ENCODE results near the gene AMACR.

Gene AMACR

GRCh38 chr5:34045996-34046395 lies 38.1 kb upstream of the AMACR start:
- 0 out of 2 replicates have a peak, but pooled peaks cover 4% of the 10 kb centered on the region for H3K4me1 ChIP-seq (ENCODE audit: control insufficient read depth, insufficient read depth, low read length)

GRCh38 chr5:34045023-34045422 lies 37.2 kb upstream of the AMACR start:
- Histone ChIP-seq H3K36me3 (ENCODE audit: control insufficient read depth, insufficient read depth, low read length) (no peaks in the 10 kb centered on the region), H3K27ac (ENCODE audit: low read depth, low read length) (no peak overlapping the region), H3K27me3 (ENCODE audit: control insufficient read depth, insufficient read depth, low read length) (no peaks in the 10 kb centered on the region), H3K9ac (ENCODE audit: low read depth, low read length) (no peak overlapping the region), H3K9me3 (ENCODE audit: control insufficient read depth, insufficient read depth, low read length) (no peaks in the 10 kb centered on the region), H3K4me1 (ENCODE audit: control insufficient read depth, insufficient read depth, low read length) (0 out of 2 replicates have a peak, but pooled peaks cover 4% of the 10 kb centered on the region), H3K4me3 (ENCODE audit: low read depth, low read length) (no peak overlapping the region)

More at GRCh38 chr5:34045996-34046395, 38.1 kb upstream of the AMACR start:
- no peaks in the 10 kb centered on the region for H3K27me3 ChIP-seq (ENCODE audit: control insufficient read depth, insufficient read depth, low read length)
- H3K9me3 ChIP-seq (ENCODE audit: control insufficient read depth, insufficient read depth, low read length): no peaks in the 10 kb centered on the region
- no peak overlapping the region for H3K9ac ChIP-seq (ENCODE audit: low read depth, low read length)
- no peak overlapping the region for H3K27ac ChIP-seq (ENCODE audit: low read depth, low read length)
- no peak overlapping the region for H3K4me3 ChIP-seq (ENCODE audit: low read depth, low read length)
- H3K36me3 ChIP-seq (ENCODE audit: control insufficient read depth, insufficient read depth, low read length): no peaks in the 10 kb centered on the region

- Histone ChIP-seq H3K9me3 (ENCODE audit: control insufficient read depth, insufficient read depth, low read length) (no peaks in the 10 kb centered on the region), H3K4me1 (ENCODE audit: control insufficient read depth, insufficient read depth, low read length) (peaks cover 9% of the 10 kb centered on the region; the same call in 1 of the 2 replicates), H3K9ac (ENCODE audit: low read depth, low read length) (no peak within 1 kb of the TSS), H3K27me3 (ENCODE audit: control insufficient read depth, insufficient read depth, low read length) (no peaks in the 10 kb centered on the region), H3K4me3 (ENCODE audit: low read depth, low read length) (no peak within 1 kb of the TSS), H3K36me3 (ENCODE audit: control insufficient read depth, insufficient read depth, low read length) (no peaks in the 10 kb centered on the region), H3K27ac (ENCODE audit: low read depth, low read length) (no peak within 1 kb of the TSS)
Measured at GRCh38 chr5:34043099-34043876, 35.4 kb upstream of the AMACR start, which contains the start of gene C1QTNF3. Gene C1QTNF3 (minus strand): TSS chr5:34043213. CDS start chr5:34043125, 88 bp downstream.

- Histone ChIP-seq H3K36me3 (ENCODE audit: control insufficient read depth, insufficient read depth, low read length) (no peaks in the 10 kb centered on the region), H3K9me3 (ENCODE audit: control insufficient read depth, insufficient read depth, low read length) (no peaks in the 10 kb centered on the region), H3K4me1 (ENCODE audit: control insufficient read depth, insufficient read depth, low read length) (peaks cover 13% of the 10 kb centered on the region; the same call in 1 of the 2 replicates), H3K4me3 (ENCODE audit: low read depth, low read length) (no peak overlapping the region), H3K9ac (ENCODE audit: low read depth, low read length) (no peak overlapping the region), H3K27ac (ENCODE audit: low read depth, low read length) (no peak overlapping the region), H3K27me3 (ENCODE audit: control insufficient read depth, insufficient read depth, low read length) (no peaks in the 10 kb centered on the region)
Measured at GRCh38 chr5:34042321-34042720, 34.5 kb upstream of the AMACR start.

GRCh38 chr5:34041247-34041972 lies 33.6 kb upstream of the AMACR start:
- H3K9ac ChIP-seq (ENCODE audit: low read depth, low read length): no peak overlapping the region
- no peak overlapping the region for H3K27ac ChIP-seq (ENCODE audit: low read depth, low read length)
- no peaks in the 10 kb centered on the region for H3K27me3 ChIP-seq (ENCODE audit: control insufficient read depth, insufficient read depth, low read length)
- no peaks in the 10 kb centered on the region for H3K9me3 ChIP-seq (ENCODE audit: control insufficient read depth, insufficient read depth, low read length)
- H3K4me3 ChIP-seq (ENCODE audit: low read depth, low read length): no peak overlapping the region
- H3K4me1 ChIP-seq (ENCODE audit: control insufficient read depth, insufficient read depth, low read length): peaks cover 10% of the 10 kb centered on the region; the same call in 1 of the 2 replicates
- H3K36me3 ChIP-seq (ENCODE audit: control insufficient read depth, insufficient read depth, low read length): no peaks in the 10 kb centered on the region

GRCh38 chr5:34040472-34040871 lies 32.6 kb upstream of the AMACR start:
- Histone ChIP-seq H3K9me3 (ENCODE audit: control insufficient read depth, insufficient read depth, low read length) (no peaks in the 10 kb centered on the region), H3K4me1 (ENCODE audit: control insufficient read depth, insufficient read depth, low read length) (peaks cover 10% of the 10 kb centered on the region; the same call in 1 of the 2 replicates), H3K9ac (ENCODE audit: low read depth, low read length) (no peak overlapping the region), H3K36me3 (ENCODE audit: control insufficient read depth, insufficient read depth, low read length) (no peaks in the 10 kb centered on the region), H3K27me3 (ENCODE audit: control insufficient read depth, insufficient read depth, low read length) (no peaks in the 10 kb centered on the region), H3K4me3 (ENCODE audit: low read depth, low read length) (no peak overlapping the region), H3K27ac (ENCODE audit: low read depth, low read length) (no peak overlapping the region)

- Histone ChIP-seq H3K27me3 (ENCODE audit: control insufficient read depth, insufficient read depth, low read length) (no peaks in the 10 kb centered on the region), H3K27ac (ENCODE audit: low read depth, low read length) (no peak overlapping the region), H3K4me1 (ENCODE audit: control insufficient read depth, insufficient read depth, low read length) (peaks cover 10% of the 10 kb centered on the region; the same call in 1 of the 2 replicates)
Measured at GRCh38 chr5:34039398-34040157, 31.7 kb upstream of the AMACR start.

GRCh38 chr5:34038838-34039237 lies 31.0 kb upstream of the AMACR start:
- H3K27me3 ChIP-seq (ENCODE audit: control insufficient read depth, insufficient read depth, low read length): no peaks in the 10 kb centered on the region
- H3K9ac ChIP-seq (ENCODE audit: low read depth, low read length): no peak overlapping the region
- H3K4me3 ChIP-seq (ENCODE audit: low read depth, low read length): no peak overlapping the region
- H3K4me1 ChIP-seq (ENCODE audit: control insufficient read depth, insufficient read depth, low read length): peaks cover 10% of the 10 kb centered on the region; the same call in 1 of the 2 replicates
- no peak overlapping the region for H3K27ac ChIP-seq (ENCODE audit: low read depth, low read length)
- no peaks in the 10 kb centered on the region for H3K9me3 ChIP-seq (ENCODE audit: control insufficient read depth, insufficient read depth, low read length)
- no peaks in the 10 kb centered on the region for H3K36me3 ChIP-seq (ENCODE audit: control insufficient read depth, insufficient read depth, low read length)

More at GRCh38 chr5:34039398-34040157, 31.7 kb upstream of the AMACR start:
- H3K36me3 ChIP-seq (ENCODE audit: control insufficient read depth, insufficient read depth, low read length): no peaks in the 10 kb centered on the region
- no peak overlapping the region for H3K9ac ChIP-seq (ENCODE audit: low read depth, low read length)
- no peak overlapping the region for H3K4me3 ChIP-seq (ENCODE audit: low read depth, low read length)
- no peaks in the 10 kb centered on the region for H3K9me3 ChIP-seq (ENCODE audit: control insufficient read depth, insufficient read depth, low read length)

- Histone ChIP-seq H3K4me1 (ENCODE audit: control insufficient read depth, insufficient read depth, low read length) (peaks cover 10% of the 10 kb centered on the region; the same call in 1 of the 2 replicates), H3K9ac (ENCODE audit: low read depth, low read length) (no peak overlapping the region), H3K36me3 (ENCODE audit: control insufficient read depth, insufficient read depth, low read length) (no peaks in the 10 kb centered on the region), H3K27me3 (ENCODE audit: control insufficient read depth, insufficient read depth, low read length) (no peaks in the 10 kb centered on the region), H3K27ac (ENCODE audit: low read depth, low read length) (no peak overlapping the region), H3K9me3 (ENCODE audit: control insufficient read depth, insufficient read depth, low read length) (no peaks in the 10 kb centered on the region), H3K4me3 (ENCODE audit: low read depth, low read length) (no peak overlapping the region)
Measured at GRCh38 chr5:34038390-34038789, 30.5 kb upstream of the AMACR start.

GRCh38 chr5:34037726-34038125 lies 29.9 kb upstream of the AMACR start:
- H3K36me3 ChIP-seq (ENCODE audit: control insufficient read depth, insufficient read depth, low read length): no peaks in the 10 kb centered on the region
- no peaks in the 10 kb centered on the region for H3K9me3 ChIP-seq (ENCODE audit: control insufficient read depth, insufficient read depth, low read length)
- no peaks in the 10 kb centered on the region for H3K27me3 ChIP-seq (ENCODE audit: control insufficient read depth, insufficient read depth, low read length)
- no peak overlapping the region for H3K9ac ChIP-seq (ENCODE audit: low read depth, low read length)
- no peak overlapping the region for H3K27ac ChIP-seq (ENCODE audit: low read depth, low read length)
- peaks cover 10% of the 10 kb centered on the region; the same call in 1 of the 2 replicates for H3K4me1 ChIP-seq (ENCODE audit: control insufficient read depth, insufficient read depth, low read length)
- no peak overlapping the region for H3K4me3 ChIP-seq (ENCODE audit: low read depth, low read length)

Data from HUES48 (cell line).